Left lung (tissue), 8 donors: Measurements from ENCODE around the gene DAZL. TPM values are rescaled to one million over a fixed set of nuclear protein-coding genes. Genes with fewer than 3 reads are reported as not detected.

Experiments
- polyA plus RNA-seq, 6 donors: library from polyadenylated mRNA; unstranded; fragments of 120-200 nt; gene quantifications; one replicate each; pipeline ENCODE4 v1.2.1, GENCODE V29; 2013; ENCODE audit not compliant: insufficient read length in 6 of 6
- total RNA-seq, 2 donors: library from RNA; stranded (reverse); fragmentation: NEBNext Ultra II Directional; extraction: Animal tissue kit (Norgen Biotek cat#: 25700); gene quantifications; one replicate each; pipeline ENCODE4 v1.2.1, GENCODE V29; 2021
- donor health status: DM: no; HTN: yes; CAD: no.
- donor health status: DM: no; HTN: no; CAD: no.

Gene DAZL
- total and polyA plus RNA-seq, 8 donors: not detected

Other genes with a start within 250 kb of the DAZL start
- gene RFTN1, start 91.7 kb downstream of the DAZL start, total RNA-seq: 10 to 100 TPM; 47.2 to 85.1 TPM
- 10 to 100 TPM; 62.4 to 74.5 (median 67.6) TPM for gene RFTN1, start 91.7 kb downstream of the DAZL start, polyA plus RNA-seq